ENCODE measurements around the gene TMEM89. TPM values are rescaled to one million over a fixed set of nuclear protein-coding genes. Genes with fewer than 3 reads are reported as not detected.

Gene TMEM89
- total RNA-seq, 2 experiments from 2014 or later, result not detected

DNA sequence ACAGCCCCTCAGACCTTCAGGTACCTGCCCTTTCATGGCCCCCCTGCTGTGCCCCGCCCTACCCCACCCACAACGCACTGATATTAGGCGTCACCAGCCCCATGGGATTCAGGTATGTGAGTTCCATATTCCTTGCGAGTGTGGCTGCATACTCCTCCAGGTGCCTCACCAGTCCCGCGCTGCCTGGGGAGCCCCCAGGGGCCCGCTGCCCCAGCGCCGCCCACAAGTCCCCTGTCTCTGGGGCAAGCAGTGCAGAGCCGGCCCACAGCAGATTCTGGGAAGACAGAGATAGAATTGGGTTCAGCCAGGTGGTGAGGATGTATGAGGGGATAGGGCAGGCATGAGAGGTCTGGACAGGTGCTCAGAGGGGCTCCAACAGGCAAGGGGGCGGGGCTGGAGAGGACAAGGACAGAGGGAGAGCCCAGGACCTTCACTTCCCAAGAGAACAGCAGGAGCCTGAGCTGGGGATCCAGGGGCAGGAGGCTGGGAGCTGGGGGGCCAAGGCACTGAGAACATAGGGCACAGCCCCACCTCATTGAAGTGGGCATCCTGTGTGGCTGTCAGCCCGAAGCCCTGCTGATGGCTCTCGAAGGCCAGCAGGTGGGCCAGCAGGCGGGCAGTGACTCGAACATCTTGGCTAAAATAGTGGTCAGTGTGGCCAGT is 26.8 kb upstream of the TMEM89 start:
- POLR2A ChIA-PET, result no interaction called here
- CTCF ChIA-PET, result interaction anchor here (1.3 kb wide), 1 partner anchor 13 kb away, joined by 7 read pairs; the partner anchor contains the start of gene SLC26A6

DNA sequence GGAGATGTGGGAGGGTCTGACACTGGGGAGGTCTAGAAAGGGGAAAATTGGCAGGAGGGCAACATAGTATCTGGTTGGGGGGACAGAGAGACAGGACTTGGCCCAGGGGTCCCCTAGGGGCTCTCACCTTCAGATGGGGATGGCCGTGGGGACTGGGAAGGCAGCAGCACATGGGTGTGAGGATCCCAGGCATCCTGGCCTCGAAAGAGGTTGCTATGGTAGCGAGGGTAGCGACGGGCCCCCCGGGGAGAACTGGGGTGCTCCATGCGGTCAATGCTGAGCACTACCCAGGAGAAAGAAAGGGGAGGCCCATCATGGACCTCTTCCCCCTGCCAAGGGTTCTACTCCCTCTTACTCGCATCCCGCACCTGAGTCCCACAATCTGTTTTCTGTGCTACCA is 26.1 kb upstream of the TMEM89 start:
- ChIA-PET CTCF (no interaction called here), POLR2A (no interaction called here)

- POLR2A ChIA-PET, result no interaction called here
- CTCF ChIA-PET, result interaction anchor here (2.0 kb wide), 1 partner anchor 10 kb away, joined by 7 read pairs; the partner anchor contains the start of gene SLC26A6
These were observed 23.6 kb upstream of the TMEM89 start for GRCh38 chr3:48644898-48645760.

- CTCF ChIA-PET, result no interaction called here
- POLR2A ChIA-PET, result no interaction called here
These were observed 21.0 kb upstream of the TMEM89 start for GRCh38 chr3:48642605-48643004.

DNA sequence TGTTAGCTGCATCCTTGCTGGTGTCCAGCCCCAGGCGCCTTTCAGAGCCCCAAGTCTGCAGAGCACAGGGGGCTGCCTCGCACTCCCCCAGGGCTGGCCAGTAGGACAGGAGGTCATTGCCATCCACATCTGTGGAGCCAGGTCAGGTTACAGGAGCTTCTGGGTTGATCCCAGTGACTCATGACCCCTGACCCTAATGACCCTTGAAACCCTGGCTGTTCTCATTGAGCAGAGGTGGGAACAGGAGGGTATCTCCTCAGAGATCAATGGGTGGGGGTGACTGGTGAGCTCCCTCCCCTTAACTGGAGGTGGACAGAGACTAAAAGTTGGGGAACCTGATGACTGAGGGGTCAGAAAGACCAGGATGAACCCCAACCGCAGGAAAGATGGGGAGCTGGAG is 19.8 kb upstream of the TMEM89 start:
- POLR2A ChIA-PET, result no interaction called here
- CTCF ChIA-PET, result no interaction called here

DNA sequence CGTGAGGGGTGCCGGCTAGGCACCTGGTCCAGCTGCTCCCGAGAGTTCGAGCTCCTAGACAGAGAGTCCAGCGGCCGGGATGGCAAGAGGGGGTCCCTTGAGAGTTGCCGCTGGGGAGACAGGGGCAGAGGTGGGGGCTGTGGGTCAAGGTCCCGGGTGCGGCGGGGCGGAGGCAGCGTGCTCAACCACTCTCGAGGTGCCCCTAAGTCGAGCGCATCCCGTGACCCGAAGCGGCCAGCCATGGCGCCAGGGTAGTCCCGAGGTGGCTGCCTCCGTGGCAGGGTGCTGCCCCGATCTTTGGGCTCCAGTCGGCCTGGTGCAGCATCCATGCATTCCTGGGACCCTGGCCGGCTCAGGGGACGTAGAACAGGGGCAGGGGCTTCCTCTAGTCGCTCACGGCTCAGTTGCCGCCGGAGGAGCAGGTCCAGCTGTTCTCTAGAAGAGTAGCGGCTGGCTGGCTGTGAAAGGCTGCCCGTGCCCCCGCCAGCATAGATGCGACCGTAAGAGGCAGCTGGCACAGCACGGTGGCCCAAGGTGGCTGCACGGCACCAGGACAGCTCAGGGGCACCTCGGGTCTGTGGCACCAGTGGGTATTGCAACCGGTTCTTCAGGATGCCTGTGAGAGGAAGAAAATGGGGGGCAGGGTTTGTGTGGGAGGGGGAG is 18.5 kb upstream of the TMEM89 start:
- POLR2A ChIA-PET, result no interaction called here
- CTCF ChIA-PET, result no interaction called here

GRCh38 chr3:48637305-48637704 is 15.7 kb upstream of the TMEM89 start:
- POLR2A ChIA-PET, result no interaction called here
- CTCF ChIA-PET, result no interaction called here

DNA sequence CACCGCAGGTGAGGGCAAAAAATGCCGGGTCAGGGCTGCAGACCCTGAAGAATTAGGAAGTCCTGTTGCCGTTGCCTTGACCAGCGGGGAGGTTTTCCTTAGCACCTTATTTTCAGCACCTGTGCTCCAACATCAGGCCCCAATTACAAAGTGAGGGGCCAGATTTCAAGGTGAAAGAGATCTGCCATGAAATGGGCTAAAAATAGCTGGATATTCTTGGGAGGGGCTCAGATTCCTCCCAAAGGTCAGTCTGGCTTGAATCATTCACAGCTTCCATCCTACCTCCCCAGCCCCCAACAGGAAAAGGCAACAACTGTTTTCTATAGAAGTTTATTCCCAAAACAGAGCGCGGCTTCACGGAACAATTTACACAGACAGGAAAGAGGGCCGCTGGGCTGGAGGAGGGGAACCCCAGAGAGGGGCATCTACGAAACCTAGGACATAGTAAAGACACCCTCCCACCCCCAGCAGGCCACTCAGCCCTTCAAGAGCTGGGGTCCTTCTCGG is 14.6 kb upstream of the TMEM89 start:
- CTCF ChIA-PET, result interaction anchor here (0.9 to 3.4 kb wide), 20 partner anchors 9 to 235 kb away, joined by 3 to 24 read pairs (median 4); partner anchors contain the start of genes CCDC51, CELSR3, NCKIPSD and PFKFB4

DNA sequence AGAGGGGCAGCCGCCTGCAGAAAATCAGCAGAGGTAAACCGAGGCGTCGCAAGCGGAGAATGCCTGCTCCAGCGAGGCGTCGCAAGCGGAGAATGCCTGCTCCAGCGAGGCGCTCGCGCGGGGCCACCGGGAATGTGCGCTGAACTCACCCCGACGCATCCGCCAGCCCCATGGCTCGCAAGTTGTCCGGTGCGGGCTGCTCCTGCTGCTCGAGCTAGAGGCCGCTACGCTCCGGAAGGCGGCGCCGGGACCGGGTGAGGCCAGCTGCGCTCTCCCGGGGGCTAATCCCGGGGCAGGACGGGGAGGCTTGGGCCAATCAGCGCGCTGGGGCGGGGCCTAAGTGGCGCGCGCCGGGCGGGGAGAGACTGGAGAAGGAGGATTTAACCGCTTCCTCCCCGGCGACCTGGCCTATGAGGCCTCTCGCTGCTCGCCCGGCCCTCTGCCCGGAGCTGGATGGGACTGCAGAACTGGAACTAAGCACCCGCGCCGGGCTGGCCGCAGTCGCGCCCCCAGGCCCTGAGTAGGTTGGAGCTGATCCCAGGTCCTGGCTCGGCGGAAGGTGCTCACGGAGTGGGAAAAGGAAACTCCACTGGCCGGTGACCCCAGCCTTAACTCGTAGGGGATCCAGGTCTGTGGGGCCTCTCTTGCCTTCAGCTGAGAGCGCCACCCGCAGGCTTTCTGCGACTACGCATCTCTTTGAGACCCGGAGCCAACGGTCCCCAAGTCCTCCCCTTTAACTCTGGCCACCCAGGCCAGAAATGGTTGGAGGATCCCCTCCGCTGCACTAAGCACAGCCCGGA is 13.9 kb upstream of the TMEM89 start, which contains the start of gene SLC26A6:
Gene SLC26A6, minus strand, starts transcription at position 240 of the 800 bp plus-strand sequence. Its CDS starts 68 bp downstream, at position 172.
- CTCF ChIA-PET, result interaction anchor here (0.9 to 3.4 kb wide), 22 partner anchors 9 to 235 kb away, joined by 3 to 24 read pairs (median 4); partner anchors contain the start of genes CCDC51, CELSR3, NCKIPSD and PFKFB4
- POLR2A ChIA-PET, result interaction anchor here (0.5 to 2.1 kb wide), 7 partner anchors 12 to 177 kb away, joined by 3 to 8 read pairs (median 4); partner anchors contain the start of gene NCKIPSD

More for the DNA sequence above, 14.6 kb upstream of the TMEM89 start:
- POLR2A ChIA-PET, result interaction anchor here (0.6 to 0.9 kb wide), 2 partner anchors 50 to 118 kb away, joined by 3 to 4 read pairs; partner anchors contain the start of gene NCKIPSD

GRCh38 chr3:48634661-48635221 is 13.2 kb upstream of the TMEM89 start:
- POLR2A ChIA-PET, result interaction anchor here (0.5 to 2.1 kb wide), 4 partner anchors 11 to 177 kb away, joined by 3 to 8 read pairs (median 4); no protein-coding TSS in a partner anchor
- CTCF ChIA-PET, result interaction anchor here (0.7 to 3.4 kb wide), 17 partner anchors 9 to 199 kb away, joined by 3 to 24 read pairs (median 5); partner anchors contain the start of genes CCDC51, NCKIPSD, PFKFB4 and TMA7

GRCh38 chr3:48633743-48634142 is 12.2 kb upstream of the TMEM89 start:
- ChIA-PET CTCF (interaction anchor here (0.7 to 3.4 kb wide), 8 partner anchors 15 to 198 kb away, joined by 3 to 24 read pairs (median 4); partner anchors contain the start of genes PFKFB4 and UQCRC1), POLR2A (interaction anchor here (2.1 kb wide), 1 partner anchor 23 kb away, joined by 8 read pairs; no protein-coding TSS in a partner anchor)

DNA sequence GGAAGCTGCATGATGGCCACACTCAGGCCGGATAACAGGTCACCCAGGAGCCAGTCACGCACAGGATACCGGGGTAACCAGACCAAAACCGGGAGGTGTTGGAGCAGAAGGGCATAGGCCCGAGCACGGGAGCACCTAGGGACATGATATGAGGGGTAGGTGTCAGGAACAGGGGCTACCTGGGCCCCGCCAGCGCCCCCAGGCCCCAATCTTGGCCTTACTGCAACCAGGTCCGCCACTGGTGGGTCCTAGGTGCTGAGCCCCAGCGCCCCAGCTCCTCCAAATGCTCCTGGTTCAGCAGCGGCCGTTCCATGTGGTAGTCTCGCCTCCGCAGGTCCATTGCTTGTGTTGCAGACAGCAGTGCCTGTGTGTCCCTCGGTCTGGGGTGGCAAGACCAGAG is 11.7 kb upstream of the TMEM89 start:
- ChIA-PET CTCF (interaction anchor here (1.1 to 2.8 kb wide), 3 partner anchors 22 to 51 kb away, joined by 3 to 24 read pairs (median 4); partner anchors contain the start of gene UQCRC1), POLR2A (no interaction called here)

DNA sequence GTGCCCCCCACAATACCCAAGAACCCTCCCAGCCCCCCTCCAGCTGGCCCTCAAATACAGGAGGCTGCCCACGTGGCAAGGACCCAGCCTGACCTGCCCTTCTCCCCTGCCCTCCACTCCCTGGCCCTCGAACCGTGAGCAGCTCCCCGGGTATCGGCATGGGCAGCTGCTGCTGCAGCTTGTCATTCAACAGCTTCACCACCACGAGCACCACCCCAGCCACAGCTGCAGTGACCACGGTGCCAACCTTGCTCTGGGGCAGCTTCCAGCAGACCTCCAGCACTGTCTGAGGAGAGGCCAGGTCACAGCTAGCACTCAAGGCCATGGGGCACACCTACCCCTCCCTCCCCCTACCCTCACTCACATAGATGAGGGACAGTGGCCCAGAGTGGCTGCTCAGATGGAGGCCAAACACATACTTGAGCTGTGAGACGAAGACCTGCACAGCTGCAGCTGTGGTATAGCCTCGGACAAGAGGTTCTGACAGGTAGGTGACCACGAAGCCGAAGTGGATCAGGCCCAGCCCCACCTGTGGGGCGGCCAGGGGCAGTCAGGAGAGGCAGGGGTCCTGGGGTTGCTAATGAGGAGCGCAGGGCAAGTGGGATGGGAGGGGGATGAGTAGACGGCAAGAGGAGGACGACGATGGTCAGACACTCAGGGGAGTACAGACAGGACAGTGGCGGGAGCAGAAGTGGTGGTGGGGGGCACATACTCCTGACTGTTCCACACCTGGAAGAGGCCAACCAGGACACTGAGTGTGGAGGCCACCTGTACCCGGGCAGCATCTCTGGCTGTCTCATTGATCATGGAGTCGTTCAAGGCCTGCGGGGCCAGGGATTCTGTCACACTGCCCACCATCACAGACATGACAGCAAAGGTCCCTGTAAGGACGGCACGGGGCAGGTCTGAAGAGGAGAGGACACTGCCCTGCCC is 10.2 kb upstream of the TMEM89 start:
- ChIA-PET POLR2A (no interaction called here), CTCF (no interaction called here)

- ChIA-PET CTCF (no interaction called here), POLR2A (no interaction called here)
These were observed 9.3 kb upstream of the TMEM89 start for GRCh38 chr3:48630833-48631232.

DNA sequence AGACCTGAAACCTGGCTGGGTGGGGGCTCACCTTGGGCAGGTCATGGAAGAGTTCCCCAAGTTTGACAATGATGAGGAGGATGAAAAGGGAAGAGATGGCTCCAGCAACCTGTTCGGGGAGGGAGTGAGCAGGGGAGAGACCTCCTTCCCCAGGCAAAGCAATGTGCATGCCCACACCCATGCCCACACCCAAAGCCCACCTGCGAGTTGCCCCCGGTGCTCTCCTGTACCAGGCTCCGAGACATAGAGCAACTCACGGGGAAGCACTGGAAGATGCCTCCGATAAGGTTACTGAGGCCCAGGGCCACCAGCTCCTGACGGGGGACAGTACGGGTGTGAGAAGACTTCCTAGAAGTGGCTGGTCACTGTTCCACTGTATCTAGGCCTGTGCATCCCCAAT is 8.8 kb upstream of the TMEM89 start:
- ChIA-PET CTCF (no interaction called here), POLR2A (no interaction called here)

DNA sequence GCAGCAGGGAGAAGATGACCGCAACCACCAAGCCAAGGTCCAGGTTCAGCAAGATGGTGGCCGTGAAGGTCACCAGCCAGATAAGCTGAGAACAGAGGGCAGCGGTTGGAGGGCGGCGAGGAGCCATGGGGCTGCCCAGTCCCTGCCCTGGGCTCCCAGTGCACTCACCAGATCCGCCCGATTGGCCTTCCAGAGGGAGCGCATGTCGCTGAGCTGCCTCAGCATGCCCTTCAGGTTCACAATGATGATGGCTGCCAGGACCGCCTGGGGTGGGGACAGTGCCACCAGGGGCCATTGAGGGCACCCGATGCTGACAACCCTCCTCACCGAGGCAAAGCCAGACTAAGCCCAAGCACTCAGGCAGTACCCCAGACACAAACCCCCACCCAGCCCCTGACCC is 8.3 kb upstream of the TMEM89 start:
- ChIA-PET CTCF (no interaction called here), POLR2A (no interaction called here)

Data from activated CD8-positive, alpha-beta memory T cell treated with anti-CD3 and anti-CD28 coated beads for 36 hours (primary cell).